ENCODE data around the gene ISLR. TPM values are rescaled to one million over a fixed set of nuclear protein-coding genes. Genes with fewer than 3 reads are reported as not detected.
A peak's percentile ranks its signal among the peaks of the same experiment; 100 is the strongest.

Gene ISLR
- total RNA-seq, 1 donor from 2014 or later: 37.4 TPM

DNA sequence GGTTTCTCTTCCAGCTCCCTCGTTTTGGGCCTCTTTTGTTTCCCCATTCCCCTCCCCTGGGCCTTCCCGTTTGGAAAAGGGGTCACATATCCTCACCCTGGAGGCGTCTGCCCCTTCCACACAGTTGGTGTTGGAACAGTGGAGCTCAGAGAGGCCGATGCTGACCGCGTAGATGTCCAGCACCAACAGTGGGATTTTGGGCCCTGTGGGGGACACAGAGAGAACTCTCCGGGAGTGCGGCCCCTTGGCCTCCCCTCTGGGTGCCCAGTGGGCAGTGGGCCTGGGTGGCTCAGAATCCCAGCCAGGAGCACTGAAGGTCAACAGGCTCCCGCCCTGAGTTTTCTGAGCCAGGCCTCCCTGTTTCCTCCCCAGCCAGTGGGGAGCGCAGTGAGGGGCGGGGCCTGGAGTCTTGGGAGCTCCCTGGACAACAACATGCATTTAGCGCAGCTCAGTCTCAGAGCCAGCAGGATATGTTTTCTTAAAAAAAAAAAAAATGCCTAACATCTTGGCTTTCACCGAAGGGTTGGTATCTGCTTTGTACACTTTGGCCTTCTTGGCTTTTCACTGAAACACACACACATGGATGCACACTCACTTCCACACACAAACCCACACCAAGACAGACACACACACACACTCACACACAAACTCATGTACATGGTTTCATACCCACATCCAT, 670 bp upstream of the ISLR start:
- DNase-seq (ENCODE audit: low spot score): peak; percentile 65

GRCh38 chr15:74174219-74174957, 878 bp downstream of the ISLR start:
- no peak for DNase-seq (ENCODE audit: low spot score)

DNA sequence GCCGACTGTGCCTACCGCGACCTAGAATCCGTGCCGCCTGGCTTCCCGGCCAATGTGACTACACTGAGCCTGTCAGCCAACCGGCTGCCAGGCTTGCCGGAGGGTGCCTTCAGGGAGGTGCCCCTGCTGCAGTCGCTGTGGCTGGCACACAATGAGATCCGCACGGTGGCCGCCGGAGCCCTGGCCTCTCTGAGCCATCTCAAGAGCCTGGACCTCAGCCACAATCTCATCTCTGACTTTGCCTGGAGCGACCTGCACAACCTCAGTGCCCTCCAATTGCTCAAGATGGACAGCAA, 1.4 kb downstream of the ISLR start:
- no peak for DNase-seq (ENCODE audit: low spot score)

- no peak for DNase-seq (ENCODE audit: low spot score)
These were observed 2.0 kb downstream of the ISLR start for GRCh38 chr15:74175271-74176191.

DNA sequence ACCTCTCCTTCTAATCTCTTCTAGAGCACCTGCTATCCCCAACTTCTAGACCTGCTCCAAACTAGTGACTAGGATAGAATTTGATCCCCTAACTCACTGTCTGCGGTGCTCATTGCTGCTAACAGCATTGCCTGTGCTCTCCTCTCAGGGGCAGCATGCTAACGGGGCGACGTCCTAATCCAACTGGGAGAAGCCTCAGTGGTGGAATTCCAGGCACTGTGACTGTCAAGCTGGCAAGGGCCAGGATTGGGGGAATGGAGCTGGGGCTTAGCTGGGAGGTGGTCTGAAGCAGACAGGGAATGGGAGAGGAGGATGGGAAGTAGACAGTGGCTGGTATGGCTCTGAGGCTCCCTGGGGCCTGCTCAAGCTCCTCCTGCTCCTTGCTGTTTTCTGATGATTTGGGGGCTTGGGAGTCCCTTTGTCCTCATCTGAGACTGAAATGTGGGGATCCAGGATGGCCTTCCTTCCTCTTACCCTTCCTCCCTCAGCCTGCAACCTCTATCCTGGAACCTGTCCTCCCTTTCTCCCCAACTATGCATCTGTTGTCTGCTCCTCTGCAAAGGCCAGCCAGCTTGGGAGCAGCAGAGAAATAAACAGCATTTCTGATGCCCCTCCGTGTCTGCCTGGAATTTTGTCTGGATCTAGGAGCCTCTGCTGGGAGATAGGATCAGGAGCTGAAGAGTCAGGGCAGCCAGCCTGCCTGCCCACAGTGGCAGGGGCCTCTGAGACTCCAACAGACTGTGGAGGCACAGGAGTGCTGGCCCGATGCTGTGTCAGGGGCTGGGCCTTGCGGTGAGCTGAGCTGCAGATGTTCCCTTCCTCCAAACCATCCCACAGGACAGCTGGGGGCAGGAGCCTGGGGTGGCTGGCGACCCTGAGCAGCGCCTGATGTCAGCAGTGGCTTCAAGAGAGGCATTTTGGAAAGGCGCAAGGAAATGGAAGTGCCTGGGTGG, 3.0 kb downstream of the ISLR start:
- DNase-seq (ENCODE audit: low spot score): no peak

- DNase-seq (ENCODE audit: low spot score): no peak
These were observed 5.0 kb downstream of the ISLR start for GRCh38 chr15:74178326-74179100.

DNA sequence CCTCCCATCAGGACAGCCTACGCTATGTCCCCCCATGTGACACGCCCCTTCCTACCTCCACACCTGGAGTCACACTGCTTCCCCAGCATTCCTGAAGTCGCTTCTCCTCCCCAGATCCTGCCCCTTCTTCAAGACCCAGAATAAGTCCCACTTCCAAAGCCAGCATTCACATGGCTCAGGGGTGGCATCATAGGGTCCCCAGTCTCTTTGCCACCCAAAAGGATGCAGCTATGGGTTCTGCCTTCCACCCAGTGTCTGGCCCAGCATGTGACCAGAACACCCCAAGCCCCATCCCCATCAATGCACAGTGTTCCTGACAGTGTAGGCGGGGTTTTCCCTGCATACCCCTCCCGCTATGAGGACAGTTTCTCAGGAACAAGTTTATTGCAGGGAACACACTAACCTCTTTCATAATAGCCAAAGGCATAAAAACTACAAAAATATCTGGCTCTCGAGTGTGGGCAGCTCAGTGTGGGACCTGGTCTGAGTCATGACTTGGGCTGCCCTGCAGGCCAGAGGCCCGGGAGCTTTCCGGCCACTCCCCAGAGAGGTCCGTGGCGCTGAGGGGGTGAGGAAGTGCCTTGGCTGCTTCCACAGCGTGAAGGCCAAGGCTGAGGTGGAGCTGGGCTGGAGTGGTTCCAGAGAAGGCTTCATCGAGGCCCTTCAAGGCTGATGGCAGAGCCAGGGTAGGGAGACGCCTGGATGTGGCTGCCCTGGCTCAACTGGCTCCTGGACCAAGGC, 5.8 kb downstream of the ISLR start:
- peak; percentile 74 for DNase-seq (ENCODE audit: low spot score)

- DNase-seq (ENCODE audit: low spot score): no peak
These were observed 6.7 kb downstream of the ISLR start for GRCh38 chr15:74179983-74180880.

DNA sequence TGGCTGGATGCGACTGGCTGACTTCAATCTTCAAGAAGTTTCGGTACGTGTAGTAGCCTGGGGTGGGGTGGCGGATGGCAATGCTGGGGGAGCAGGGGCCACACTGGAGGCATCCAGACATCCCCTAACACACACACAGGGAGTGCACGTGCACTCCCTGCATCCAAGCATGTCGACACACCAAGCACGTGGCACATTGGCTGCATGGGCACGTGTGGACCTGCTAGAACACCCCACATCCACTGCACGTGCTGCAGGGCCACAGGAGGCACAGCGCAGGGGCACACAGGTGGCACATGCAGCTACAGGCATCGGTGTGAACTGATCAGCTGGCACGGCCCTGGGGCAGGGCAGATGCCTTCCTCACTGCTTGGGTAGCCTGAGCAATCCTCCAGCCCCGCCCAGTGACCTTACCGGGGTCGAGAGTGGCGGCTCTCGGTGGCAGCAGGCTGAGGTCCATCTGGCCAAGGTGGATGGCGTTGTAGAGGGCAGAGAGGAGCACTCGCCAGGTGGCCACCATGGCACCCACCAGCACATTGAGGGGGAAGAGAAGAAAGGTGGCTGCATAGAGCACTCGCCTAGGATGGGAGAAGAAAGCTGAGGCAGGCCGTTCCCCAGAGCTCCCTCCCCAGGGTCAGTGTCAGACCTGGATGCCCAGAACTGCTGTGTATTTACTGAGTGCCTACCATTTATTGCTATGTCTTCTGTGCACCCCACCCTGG, 7.5 kb downstream of the ISLR start:
- DNase-seq (ENCODE audit: low spot score): no peak

- DNase-seq (ENCODE audit: low spot score): no peak
These were observed 8.6 kb downstream of the ISLR start for GRCh38 chr15:74182131-74182530.

GRCh38 chr15:74184582-74185091, 11.1 kb downstream of the ISLR start:
- no peak for DNase-seq (ENCODE audit: low spot score)

DNA sequence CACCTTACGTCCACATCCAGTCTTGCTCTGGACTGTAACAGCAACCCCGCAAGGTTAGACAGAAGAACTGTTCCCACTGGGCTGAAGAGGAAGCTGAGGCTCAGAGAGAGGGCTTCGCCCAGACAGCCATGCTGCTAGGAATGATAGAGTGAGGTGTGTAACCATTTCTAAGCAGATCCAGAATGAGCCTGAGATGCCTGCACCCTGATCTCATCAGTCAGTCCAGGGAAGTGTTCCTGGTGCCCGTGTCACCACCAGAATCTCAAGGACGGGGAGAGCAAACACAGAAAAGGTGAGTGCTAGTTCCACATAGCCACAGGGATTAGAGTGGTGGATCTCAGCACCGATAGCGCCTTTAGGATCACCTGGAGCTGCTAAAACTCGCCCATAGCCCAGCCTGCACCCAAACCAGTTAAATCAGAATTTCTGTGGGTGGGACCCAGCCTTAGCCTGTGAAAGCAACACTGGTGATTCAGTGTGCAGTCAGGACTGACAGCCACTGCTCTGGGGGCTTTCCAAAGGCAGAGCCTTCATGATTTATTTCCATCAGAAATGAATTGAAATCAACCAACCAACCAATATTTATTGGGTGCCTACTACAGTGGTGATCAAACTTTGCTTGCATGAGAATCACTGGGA, 12.3 kb downstream of the ISLR start:
- DNase-seq (ENCODE audit: low spot score): no peak

DNA sequence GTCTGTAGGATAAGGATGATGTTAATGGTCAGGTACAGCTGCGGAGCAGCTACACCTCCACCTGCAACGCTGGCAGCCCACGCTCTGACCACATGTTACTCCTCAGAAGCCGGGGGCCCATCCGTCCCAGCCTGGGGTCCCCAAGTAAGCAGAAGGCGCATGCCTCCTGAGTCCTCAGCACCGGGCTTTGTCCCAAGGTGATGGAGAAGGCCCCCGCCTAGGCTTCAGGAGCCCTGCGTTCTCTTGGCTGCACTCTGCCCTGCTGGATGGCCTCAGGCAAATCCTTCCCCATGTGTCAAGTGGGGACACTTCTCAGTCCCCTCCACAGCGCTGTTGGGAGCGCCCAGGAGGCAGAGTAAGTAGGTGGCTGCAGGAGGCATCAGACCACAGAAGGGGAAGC, 14.7 kb downstream of the ISLR start:
- no peak for DNase-seq (ENCODE audit: low spot score)

GRCh38 chr15:74191798-74192197, 18.3 kb downstream of the ISLR start:
- no peak for DNase-seq (ENCODE audit: low spot score)

- no peak for DNase-seq (ENCODE audit: low spot score)
These were observed 19.2 kb downstream of the ISLR start for GRCh38 chr15:74192751-74193150.

- DNase-seq (ENCODE audit: low spot score): no peak
These were observed 19.8 kb downstream of the ISLR start for GRCh38 chr15:74193299-74193718.

DNA sequence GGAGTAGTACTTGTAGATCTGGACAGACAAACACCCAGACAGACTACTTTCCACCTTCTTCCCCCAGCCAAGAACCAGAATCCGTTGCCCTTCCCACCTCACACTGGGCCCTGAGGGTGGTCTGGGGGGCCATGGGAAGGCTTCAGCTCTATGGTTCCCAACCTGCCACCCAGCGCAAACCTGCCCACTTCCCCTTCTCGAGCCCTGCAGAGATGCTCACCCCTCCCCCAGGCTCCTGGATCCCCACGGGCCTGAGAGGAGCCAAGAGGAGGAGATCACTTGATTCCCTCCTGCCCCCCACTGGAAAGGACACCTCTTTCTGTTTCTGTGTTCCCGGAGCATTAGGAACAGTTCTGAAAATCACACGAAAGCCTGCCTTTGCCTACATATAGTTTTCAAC, 20.4 kb downstream of the ISLR start:
- no peak for DNase-seq (ENCODE audit: low spot score)
